ENCODE measurements around the gene PALLD.
"Not testable (repeated sequence)": the region's sequence is repeated elsewhere in the genome, so short reads cannot be mapped to it uniquely, and the experiment has no call there.

Gene PALLD

DNA sequence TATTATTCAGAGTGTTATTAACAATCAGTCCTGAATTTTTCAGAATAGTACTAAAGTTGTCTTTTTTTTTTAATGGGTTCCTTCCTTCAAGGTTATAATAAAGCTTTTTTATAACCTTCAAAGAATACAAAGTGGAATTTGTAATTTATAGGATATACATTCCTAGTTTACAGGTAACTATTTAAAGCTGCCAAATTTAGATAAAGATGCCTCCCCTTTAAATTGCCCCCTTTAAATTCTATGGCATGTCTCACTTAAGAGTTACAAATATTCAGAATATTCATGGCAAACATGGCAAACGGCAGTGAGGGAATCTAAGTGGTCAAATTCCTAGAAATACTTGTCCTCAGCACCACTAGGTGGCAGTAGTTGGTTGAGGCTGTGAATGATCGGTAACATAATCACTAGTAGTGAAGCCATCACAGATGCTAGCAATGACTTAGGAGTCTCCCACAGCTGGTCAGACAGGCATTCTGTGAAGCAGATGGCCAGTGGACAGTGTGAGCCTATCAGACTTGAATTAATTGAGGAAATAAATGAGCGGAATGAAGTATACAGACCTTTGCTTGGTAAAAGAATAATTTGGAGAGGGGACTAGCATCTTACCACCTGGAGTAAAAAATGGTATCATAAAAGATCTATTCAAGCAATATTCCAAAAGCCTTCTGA, 426.8 kb downstream of the PALLD start:
- peak in 4 of 5 donors; percentile 20 to 52 (median 42) for DNase-seq

DNA sequence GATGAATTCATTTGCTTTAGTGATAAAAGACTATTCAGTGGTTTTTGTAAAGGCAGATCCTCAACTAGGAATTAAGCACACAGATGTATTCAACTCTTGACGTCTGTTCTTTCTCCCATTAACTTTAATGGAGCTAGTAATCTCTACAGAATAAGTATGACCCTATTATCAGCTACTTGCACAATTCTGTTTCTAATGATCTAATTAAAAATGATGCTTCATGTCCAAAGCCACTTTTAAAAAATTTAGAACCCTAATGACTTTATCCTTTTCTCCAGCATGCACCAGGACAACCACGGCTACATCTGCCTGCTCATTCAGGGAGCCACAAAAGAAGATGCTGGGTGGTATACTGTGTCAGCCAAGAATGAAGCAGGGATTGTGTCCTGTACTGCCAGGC, 427.8 kb downstream of the PALLD start:
- no peak for DNase-seq

DNA sequence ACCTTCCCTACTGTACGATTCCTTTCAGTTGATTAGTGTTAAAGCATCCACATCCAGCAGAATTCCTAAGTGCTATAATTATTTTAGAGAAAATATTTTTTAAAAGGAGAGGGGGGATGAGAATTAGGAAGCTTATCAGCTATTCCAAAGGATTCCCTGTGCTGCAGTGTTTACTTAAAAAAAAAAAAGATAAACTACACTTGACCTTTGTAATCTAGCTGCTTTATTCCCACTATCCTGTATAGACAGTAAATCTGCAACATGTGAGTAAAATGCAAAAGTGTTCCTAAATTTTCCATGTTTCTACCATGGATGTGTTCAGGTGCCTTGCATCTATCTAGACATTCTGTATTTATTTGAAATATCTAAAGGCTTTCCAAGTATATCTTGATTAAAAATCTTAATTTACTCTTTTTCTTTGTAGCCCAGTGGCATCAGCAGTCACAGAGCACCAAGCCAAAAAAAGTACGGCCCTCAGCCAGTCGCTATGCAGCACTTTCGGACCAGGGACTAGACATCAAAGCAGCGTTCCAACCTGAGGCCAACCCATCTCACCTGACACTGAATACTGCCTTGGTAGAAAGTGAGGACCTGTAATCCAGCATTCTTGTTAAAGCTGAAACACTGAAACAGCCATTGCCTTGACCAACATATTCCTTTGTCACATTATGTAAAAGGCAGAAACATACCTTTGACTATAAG, 429.1 kb downstream of the PALLD start:
- no peak for DNase-seq

DNA sequence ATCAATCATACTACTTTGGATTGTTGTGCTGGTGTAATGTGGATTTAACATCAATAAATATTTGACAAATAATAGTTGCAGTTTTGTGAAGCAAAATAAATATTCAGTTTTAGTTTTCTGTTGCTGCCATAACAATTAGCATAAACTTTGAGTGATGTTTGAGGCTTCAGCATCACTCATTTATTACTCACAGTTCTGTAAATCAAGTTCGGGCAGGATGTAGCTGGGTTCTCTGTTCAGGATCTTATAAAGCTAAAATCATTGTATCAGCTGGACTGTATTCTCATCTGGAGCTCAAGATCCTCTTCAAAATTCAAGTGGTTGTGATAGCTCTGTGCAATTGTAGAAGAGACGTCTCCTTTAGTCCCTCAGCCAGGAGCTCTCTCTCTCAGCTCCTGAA, 431.5 kb downstream of the PALLD start:
- no peak for DNase-seq

DNA sequence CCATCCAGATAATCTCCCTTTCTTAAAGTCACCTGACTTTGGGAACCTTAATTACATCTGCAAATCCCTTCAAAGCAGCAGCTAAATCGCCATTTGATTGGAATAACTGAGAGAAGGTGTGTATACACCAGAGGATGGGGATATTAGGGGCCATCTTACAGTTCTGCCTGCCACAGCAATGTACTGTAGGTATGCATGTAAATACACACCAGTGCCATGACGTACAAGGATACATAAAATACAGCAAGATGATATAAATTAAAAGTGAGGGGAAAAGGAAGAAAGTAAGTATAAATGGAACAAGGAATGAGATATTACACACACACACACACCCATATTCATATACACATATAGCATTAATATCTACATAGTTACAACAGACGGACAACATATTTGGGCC, 432.0 kb downstream of the PALLD start:
- DNase-seq, result no peak

DNA sequence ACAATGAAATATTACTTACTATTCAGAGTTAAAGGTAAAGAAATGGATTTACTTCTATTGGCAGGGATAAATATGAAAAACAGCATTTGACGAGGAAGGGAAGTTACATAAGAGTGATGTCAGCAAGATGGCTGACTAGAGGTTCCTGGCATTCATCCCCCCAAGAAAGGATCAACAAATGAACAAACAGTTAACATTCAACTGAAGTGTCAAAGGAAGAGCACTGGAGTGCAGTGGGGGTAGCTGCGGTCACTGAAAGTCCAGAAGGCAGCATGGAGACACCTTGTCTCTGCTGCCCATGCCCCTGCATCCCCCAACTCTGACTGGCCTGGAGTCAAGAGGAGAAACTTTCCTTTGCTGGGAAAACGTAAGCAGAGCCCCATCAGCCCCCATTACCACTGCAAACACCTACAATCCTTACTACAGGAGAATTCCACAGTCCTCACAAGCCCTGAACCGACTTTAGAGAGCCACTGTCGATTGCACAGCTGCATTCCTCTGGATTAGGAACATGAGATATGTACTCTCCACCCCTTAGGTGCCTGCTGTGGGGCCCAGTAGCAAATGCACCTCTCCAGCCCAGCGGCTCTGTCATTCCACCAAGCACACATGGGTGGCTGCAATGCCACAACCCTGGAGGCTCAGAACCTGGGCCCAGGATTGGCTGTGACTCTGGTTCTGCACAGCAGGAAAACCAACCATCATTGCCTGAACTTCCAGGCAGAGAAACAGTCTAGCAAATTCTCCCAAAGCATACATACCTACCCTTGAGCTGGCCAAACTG, 433.8 kb downstream of the PALLD start:
- DNase-seq, result no peak

DNA sequence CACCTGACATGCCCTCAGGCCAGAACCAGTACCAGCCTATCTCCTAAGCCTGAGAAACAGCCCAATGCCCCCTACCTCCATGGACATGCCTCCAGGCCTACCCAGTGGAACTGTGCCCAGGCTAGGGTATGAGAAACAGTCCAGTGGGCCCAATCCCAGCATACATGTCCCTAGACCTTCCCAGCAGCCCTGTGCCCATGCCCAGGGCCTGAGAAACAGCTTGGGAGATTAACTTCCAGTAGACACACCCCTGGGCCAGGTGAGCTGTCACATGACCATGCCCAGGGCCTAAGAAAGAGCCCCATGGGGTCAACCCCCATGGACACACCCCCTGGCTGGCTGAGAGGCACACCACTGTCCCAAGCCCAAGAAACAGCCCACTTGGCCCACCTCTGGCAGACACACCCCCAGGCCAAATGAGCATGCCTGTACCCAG, 434.4 kb downstream of the PALLD start:
- no peak for DNase-seq

DNA sequence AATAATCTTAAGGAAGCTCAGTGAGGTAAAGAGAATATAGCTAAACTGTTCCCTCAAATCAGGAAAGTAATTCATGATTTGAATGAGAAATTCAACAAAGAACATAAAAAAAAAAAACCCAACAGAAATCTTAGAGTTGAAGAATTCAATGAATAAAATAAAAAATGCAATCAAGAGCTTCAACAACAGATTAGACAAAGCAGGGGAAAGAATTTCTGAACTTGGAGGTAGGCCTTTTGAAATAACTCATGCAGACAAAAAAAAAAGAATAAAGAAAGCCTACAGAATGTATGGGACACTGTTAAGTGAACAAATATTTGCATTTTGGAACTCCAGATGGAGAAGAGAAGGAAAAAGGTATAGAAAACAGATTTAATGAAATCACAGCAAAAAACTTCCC, 435.3 kb downstream of the PALLD start:
- DNase-seq, result no peak

DNA sequence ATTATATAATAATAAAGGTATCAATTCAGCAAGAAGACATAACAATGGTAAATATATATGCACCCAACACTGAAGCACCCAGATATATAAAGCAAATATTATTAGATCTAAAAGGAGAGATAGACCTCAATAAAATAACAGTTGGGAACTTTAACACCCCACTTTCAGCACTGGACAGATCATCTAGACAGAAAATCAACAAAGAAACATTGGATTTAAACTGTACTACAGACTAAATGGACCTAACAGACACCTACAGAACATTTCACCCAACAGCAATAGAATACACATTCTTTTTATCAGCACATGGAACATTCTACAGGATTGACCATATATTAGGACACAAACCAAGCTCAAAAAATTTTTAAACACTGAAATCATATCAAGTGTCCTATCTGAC, 436.6 kb downstream of the PALLD start:
- no peak for DNase-seq

DNA sequence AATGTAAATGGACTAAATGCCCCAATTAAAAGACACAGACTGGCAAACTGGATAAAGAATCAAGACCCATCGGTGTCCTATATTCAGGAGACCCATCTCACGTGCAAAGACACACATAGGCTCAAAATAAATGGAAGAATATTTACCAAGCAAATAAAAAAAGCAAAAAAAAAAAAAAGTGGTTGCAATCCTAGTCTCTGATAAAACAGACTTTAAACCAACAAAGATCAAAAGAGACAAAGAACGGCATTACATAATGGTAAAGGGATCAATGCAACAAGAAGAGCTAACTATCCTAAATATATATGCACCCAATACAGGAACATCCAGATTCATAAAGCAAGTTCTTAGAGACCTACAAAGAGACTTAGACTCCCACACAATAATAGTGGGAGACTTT, 440.6 kb downstream of the PALLD start:
- DNase-seq, result not testable (repeated sequence)

DNA sequence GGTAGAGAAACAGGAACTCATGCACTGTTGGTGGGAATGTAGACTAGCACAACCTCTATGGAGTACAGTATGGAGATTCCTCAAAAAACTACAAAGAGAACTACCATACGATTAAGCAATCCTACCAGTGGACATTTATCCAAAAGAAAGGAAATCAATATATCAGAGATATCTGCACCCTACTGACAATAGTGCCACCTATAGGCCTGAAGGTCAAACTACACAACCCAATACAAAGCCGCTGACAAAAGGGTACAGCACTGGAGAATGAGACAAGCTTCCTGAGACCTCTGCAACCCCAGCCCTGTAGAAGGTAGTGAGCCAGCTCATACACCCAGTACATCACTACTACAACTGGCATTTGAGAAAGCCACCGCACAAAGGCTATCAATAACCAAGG, 446.1 kb downstream of the PALLD start:
- DNase-seq, result peak in 1 of 5 donors; percentile 4

DNA sequence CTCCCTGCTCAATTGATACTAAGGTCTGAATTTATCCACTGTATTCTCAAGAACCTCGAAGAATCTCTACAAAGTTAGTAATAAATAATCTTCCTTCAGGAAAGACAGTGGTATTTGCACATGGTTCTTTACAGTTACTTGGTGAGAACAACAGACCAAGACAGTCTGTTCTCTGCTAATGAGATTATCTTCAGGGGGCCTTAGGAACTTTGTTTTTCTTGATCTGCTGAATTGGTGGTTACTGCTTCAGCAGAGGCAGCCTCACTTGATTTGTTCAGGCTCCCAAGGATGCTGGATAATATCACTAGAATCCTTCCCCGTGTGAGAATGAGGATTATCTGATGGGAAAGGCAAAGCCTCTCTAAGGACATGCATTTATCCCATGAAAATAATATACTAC, 448.4 kb downstream of the PALLD start:
- no peak for DNase-seq

DNA sequence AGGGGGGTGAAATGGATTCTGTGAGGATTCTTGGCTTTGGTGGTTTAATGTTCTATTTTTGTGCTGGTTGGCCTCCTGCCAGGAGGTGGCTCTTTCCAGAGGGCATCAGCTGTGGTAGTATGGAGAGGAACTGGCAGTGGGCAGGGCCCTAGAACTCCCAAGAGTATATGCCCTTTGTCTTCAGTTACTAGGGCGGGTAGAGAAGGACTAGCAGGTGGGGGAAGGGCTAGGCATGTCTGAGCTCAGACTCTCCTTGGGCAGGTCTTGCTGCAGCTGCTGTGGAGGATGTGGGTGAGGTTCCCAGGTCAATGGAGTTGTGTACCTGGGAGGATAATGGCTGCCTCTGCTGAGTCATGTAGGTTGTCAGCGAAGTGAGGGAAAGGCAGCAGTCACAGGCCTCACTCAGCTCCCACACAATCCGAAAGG, 456.0 kb downstream of the PALLD start:
- DNase-seq, result not testable (repeated sequence)

DNA sequence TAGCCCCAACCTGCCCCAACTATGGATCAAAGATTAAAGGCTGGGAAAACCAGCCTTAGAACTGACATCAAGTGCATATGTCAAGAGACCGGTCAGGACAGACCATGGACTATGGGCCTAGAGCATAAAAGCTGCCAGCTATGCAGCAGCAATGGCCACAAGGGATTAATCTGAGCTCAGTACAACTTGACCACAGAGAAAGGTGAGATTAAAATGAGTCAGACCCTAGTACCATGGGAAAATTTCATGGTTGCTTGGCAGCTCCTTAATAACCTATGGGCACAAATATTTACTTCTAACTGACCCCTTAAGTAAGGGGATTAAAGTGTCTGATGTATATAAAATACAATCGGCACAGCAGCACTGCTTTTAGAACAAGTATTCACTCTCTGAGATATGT, 458.8 kb downstream of the PALLD start:
- no peak for DNase-seq

DNA sequence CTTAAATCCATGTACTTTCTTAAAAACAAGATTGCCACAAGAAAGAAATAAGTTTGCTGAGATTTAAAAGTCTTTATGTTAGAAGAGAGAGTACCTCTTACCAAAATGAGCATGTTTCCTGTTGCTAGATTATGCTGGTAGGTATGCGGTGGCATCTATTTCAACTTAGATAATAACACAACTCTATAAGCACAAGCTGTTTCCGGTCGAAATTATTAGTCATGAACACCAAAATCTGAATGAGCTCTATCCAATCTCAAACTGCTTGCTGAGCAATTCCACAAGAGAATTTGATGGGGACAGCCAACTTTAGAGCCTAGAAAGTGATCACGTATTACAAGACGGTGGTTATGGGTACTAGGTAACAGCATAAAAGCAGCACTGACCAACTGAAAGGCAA, 463.9 kb downstream of the PALLD start:
- DNase-seq, result no peak

DNA sequence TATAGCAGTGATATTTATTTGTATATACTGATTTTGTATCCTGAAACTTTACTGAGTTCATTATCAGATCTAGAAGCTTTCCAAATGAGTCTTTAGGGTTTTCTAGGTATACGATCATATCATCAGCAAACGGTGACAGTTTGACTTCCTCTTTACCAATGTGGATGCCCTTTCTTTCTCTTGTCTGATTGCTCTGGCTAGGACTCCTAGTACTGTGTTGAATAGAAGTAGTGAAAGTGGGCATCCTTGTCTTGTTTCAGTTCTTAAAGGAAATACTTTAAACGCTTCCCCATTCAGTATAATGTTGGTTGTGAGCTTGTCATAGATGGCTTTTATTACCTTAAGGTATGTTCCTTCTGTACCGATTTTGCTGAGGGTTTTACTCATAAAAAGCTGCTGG, 475.7 kb downstream of the PALLD start:
- peak in 1 of 5 donors; percentile 40 for DNase-seq

Measured in T-helper 1 cell (primary cell).